ENCODE measurements around the gene SLC27A3.

GRCh38 chr1:153748903-153749302 is 26.3 kb upstream of the SLC27A3 start:
- TF ChIP-seq, protein P1, sequence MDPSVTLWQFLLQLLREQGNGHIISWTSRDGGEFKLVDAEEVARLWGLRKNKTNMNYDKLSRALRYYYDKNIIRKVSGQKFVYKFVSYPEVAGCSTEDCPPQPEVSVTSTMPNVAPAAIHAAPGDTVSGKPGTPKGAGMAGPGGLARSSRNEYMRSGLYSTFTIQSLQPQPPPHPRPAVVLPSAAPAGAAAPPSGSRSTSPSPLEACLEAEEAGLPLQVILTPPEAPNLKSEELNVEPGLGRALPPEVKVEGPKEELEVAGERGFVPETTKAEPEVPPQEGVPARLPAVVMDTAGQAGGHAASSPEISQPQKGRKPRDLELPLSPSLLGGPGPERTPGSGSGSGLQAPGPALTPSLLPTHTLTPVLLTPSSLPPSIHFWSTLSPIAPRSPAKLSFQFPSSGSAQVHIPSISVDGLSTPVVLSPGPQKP (IDR thresholded peaks at IDR 0.05; ENCODE audit: low read depth, low read length): no peak
- TF ChIP-seq CTCF (IDR thresholded peaks at IDR 0.05 in 2 of 3, conservative IDR thresholded peaks at IDR 0.05 in 1 of 3; ENCODE audit: control insufficient read depth in 2 of 3, extremely low read depth in 1 of 3, insufficient read depth in 1 of 3, low read depth in 3 of 3, low read length in 3 of 3) (no peak), BHLHE40 (IDR thresholded peaks at IDR 0.05; ENCODE audit: borderline replicate concordance in 1 of 2, low read depth in 2 of 2, low read length in 1 of 2) (no peak), TAF1 (IDR thresholded peaks at IDR 0.05; ENCODE audit: borderline replicate concordance, low read depth, low read length) (no peak), MYB (IDR thresholded peaks at IDR 0.05; ENCODE audit: borderline replicate concordance, low read depth, low read length) (no peak), POLR2A (IDR thresholded peaks at IDR 0.05; ENCODE audit: low read depth, low read length) (no peak), SIN3A (IDR thresholded peaks at IDR 0.05; ENCODE audit: low read depth, low read length) (no peak), RAD51 (IDR thresholded peaks at IDR 0.05) (no peak), DPF2 (IDR thresholded peaks at IDR 0.05) (no peak), POLR2AphosphoS5 (IDR thresholded peaks at IDR 0.05; ENCODE audit: low read length) (no peak), EZH2 (IDR thresholded peaks at IDR 0.05; ENCODE audit: borderline replicate concordance, control insufficient read depth, low read depth, low read length) (no peak), ATF3 (IDR thresholded peaks at IDR 0.05; ENCODE audit: borderline replicate concordance, extremely low read depth, low read depth, low read length) (no peak)

All from GM12878 (cell line).